ENCODE data around the gene OPALIN.
A peak's percentile ranks its signal among the peaks of the same experiment; 100 is the strongest.
"Not testable (repeated sequence)": the region's sequence is repeated elsewhere in the genome, so short reads cannot be mapped to it uniquely, and the experiment has no call there.

The OPALIN gene

GRCh38 chr10:96338279-96338925 is 20.4 kb downstream of the OPALIN start:
- no peak for DNase-seq (ENCODE audit: low spot score)

- no peak for DNase-seq (ENCODE audit: low spot score)
Observed at GRCh38 chr10:96337106-96337505, 21.7 kb downstream of the OPALIN start.

GRCh38 chr10:96334616-96335526 is 23.9 kb downstream of the OPALIN start:
- DNase-seq (ENCODE audit: low spot score): peak; percentile 5

- DNase-seq (ENCODE audit: low spot score): peak; percentile 10
Observed at GRCh38 chr10:96333101-96333500, 25.7 kb downstream of the OPALIN start.

- no peak for DNase-seq (ENCODE audit: low spot score)
Observed at GRCh38 chr10:96327462-96327861, 31.3 kb downstream of the OPALIN start.

- DNase-seq (ENCODE audit: low spot score): no peak
Observed at GRCh38 chr10:96325719-96326373, 33.0 kb downstream of the OPALIN start.

DNA sequence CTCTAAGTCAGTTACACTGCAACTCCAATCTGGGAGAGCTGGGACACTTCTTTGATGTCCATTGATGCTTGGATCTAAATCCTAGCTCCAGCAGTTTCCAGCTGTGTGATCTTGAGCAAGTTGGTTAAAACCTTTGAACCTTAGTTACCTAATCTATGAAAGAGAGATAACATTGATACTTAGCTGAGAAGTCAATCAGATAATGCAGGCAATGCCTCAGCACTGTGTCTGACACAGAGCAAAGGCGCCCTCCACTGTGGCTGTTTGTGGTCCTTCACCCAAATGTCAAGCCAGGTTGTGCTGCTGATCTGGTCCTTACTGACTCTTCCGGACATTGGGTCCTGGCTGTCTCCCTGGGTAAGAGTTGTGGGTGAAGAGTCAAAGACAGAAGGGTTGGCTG is 34.4 kb downstream of the OPALIN start:
- DNase-seq (ENCODE audit: low spot score): no peak

- no peak for DNase-seq (ENCODE audit: low spot score)
Observed at GRCh38 chr10:96322275-96322674, 36.5 kb downstream of the OPALIN start.

- DNase-seq (ENCODE audit: low spot score): no peak
Observed at GRCh38 chr10:96321822-96322221, 37.0 kb downstream of the OPALIN start.

DNA sequence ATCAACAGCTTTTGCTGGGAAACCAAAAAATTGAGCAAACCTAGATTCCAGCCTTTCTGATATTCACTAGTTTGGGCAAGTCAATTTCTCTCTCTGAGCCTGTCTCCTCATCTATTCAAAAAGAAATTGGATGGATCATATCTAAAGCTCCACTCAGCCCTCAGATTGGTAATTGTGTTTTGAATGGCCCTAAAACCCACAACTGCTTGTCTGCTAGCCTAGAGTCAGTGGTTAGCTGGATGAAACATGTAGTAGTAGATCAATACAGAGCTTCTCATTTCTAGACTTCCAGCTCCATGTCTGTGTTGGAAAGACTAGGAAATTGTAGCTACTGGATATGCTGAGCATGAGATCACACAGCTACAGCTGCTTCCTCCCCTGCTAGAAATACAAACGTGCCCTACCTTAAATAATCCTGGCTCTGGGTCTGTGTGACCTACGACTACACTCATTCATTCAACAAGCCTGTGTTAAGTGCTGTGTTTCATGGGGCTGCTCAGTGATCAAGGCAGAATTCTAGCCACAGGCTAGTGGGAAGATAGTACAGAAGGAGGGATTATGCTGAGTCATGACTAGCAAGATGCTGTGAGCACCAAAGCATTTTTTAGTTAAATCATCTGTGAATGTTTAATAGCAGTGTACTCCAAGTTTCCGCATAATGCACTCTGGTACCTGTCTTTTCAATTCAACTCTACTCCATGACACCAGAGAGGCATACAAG is 38.9 kb downstream of the OPALIN start:
- no peak for DNase-seq (ENCODE audit: low spot score)

DNA sequence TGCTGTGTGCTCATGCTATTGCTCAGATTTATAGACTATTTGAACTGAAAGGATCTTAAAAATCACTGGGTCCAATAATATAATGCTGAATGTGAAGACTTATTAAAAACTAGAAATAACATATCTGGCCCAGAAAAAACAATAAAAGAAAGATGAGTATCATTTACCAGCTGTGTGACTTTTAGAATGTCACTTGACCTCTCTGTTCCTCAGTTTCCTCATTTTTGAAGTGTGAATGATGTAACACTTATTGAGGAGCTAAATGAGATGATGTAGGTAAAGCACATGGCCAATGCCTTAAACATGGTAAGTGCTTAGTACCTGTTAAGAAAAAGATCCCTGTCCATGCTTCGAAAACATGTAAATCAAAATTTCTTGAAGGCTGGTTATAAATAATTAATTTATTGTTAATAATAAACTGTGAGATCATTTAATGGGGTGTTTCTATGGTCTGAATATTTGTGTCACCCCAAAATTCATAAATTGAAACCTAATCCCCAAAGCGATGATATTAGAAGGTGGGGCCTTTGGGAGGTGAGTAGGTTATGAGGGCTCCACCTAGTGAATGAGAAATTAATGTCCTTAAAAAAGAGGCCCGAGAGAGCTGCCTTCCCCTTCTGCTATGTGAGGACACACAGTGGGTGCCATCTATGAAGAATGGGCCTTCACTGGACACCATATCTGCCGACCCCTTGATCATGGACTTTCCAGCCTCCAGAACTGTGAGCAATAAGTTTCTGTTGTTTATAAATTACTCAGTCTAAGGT is 41.6 kb downstream of the OPALIN start:
- no peak for DNase-seq (ENCODE audit: low spot score)

DNA sequence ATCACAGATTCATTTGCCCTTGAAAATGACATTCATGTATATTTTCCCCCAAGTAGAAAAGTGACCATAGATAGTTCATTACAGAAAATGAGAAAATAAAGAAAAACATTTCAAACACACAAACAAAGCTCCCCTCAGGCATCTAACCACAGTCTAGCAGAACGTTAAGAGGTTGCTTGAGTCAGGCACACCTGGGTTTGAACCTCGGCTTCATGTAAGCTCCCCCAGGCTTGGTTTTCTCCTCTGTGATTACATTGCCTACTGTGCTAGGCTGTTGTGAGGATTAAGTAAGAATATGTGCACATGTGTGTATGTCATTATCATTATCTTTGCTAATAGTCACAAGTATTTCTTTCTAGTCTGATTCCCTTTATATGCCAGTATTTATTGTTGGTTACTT is 45.5 kb downstream of the OPALIN start:
- DNase-seq (ENCODE audit: low spot score): no peak

- DNase-seq (ENCODE audit: low spot score): no peak
Observed at GRCh38 chr10:96311180-96311715, 47.6 kb downstream of the OPALIN start.

- DNase-seq (ENCODE audit: low spot score): no peak
Observed at GRCh38 chr10:96310321-96310669, 48.5 kb downstream of the OPALIN start.

GRCh38 chr10:96309628-96310320 is 49.0 kb downstream of the OPALIN start:
- DNase-seq (ENCODE audit: low spot score): no peak

- not testable (repeated sequence) for DNase-seq (ENCODE audit: low spot score)
Observed at GRCh38 chr10:96308854-96309253, 49.9 kb downstream of the OPALIN start.

- DNase-seq (ENCODE audit: low spot score): peak; percentile 15
Observed at GRCh38 chr10:96306516-96306915, 52.3 kb downstream of the OPALIN start.

DNA sequence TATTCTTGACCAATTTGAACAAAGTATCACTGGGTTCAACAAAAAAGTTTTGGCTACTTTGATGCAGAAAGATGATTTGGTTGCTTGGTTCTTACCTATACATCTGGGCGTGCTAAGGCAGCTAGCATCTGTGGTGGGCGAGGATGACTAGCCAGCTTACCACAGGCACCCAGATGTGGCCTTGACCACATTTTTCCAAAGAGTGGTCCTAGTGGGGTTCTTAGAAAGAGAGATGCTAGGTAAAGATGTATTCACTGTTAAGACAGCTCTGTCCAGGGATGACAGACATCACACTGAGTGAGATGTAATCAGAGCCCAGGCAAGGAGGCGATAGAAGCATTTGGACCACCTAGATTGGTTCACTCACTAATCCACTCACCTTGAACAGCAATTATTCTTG is 53.8 kb downstream of the OPALIN start:
- DNase-seq (ENCODE audit: low spot score): no peak

GRCh38 chr10:96304230-96304629 is 54.6 kb downstream of the OPALIN start, which contains the start of gene DNTT:
TSS of gene DNTT (plus strand) at chr10:96304434. CDS start at chr10:96304498, 64 bp downstream.
- no peak for DNase-seq (ENCODE audit: low spot score)

- no peak for DNase-seq (ENCODE audit: low spot score)
Observed at GRCh38 chr10:96301616-96302015, 57.2 kb downstream of the OPALIN start.
